ENCODE results near the gene PYGO2.

The PYGO2 gene

DNA sequence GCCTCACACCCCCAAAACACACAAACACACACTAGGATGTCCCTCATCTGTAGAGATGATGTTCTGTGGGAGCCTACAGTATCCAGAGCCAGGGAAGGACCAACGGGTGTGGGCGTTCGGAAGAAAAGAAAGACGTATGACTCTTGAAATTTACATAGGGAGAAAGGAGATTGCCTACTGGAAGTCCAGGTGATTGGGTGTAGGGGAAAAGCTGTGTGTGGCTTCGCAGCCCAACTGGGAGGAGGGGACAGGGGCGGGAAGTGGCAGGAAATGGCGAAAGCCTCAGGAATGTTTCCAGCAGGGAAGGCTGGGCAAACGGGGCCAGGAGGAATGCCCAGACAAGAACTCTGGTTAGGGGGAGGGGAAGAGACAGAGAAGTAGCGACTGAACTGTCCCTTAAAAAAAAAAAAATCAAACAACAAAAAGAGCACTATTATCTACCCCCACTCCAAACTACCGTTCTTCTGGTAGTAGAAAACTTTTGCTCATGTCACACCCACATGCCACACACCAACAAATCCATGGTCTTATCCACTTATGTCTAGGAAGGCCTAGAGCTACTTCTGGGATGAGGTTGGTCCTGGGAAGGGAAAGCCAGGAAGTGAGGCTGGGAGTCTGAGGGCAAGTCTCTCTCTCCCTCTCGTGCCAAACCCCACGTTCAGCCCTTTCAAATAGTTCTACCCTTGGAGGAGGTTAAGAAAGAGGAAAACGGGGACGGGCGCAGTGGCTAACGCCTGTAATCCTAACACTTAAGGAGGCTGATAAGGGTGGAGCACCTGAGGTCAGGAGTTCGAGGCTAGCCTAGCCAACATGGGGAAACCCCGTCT lies 11.1 kb upstream of the PYGO2 start:
- peak overlapping the region; percentile 96 for H3K18ac ChIP-seq (ENCODE audit: low read length)
- WGBS (ENCODE audit: extremely low coverage, insufficient coverage, insufficient read length) = no CpG with 5 or more reads among the region's 18 CpGs
- DNase-seq = peak; percentile 92 to 95

DNA sequence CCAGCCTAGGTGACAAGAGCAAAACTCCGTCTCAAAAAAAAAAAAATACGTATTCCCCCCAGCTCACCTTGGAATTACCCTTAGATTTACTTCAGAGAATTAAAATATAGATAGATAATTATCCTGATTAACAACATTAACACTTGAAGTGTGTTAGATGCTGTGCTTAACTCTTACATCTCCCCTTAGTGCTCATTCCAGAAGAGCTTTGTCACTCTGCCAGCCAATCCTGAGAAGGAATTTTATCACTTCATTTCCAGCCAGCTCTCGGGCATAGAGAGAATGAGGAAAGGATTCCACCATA lies 10.6 kb upstream of the PYGO2 start:
- Histone ChIP-seq H4K8ac (ENCODE audit: low read depth, low read length) (peak overlapping the region; percentile 58), H2AFZ (ENCODE audit: insufficient read depth, low read length, poor library complexity) (no peak overlapping the region), H3K36me3 (ENCODE audit: control insufficient read depth in 1 of 2, insufficient read depth in 2 of 2, low read length in 2 of 2) (peaks cover 14 to 20% of the 10 kb centered on the region in 2 experiments), H3K4me2 (ENCODE audit: low read length) (peak overlapping the region; percentile 71), H4K12ac (ENCODE audit: low read depth, low read length) (no peak overlapping the region), H3K9ac (ENCODE audit: low read length) (no peak overlapping the region), H3K9me3 (ENCODE audit: insufficient read depth, low read depth, low read length) (peaks cover 2% of the 10 kb centered on the region), H3K79me1 (ENCODE audit: low read length) (peaks cover 38% of the 10 kb centered on the region), H3K4me3 (ENCODE audit: low read depth, low read length) (no peak overlapping the region), H3K23ac (ENCODE audit: low read length) (no peak overlapping the region), H3K4me1 (ENCODE audit: control insufficient read depth in 1 of 2, insufficient read depth in 2 of 2, low read length in 2 of 2) (peaks cover 39 to 47% of the 10 kb centered on the region in 2 experiments), H2AK5ac (ENCODE audit: low read length) (peak overlapping the region; percentile 26), H3K4ac (ENCODE audit: low read depth, low read length) (peak overlapping the region; percentile 64), H2BK12ac (ENCODE audit: low read length) (peak overlapping the region; percentile 62), H3K27me3 (ENCODE audit: insufficient read depth, low read length) (no peaks in the 10 kb centered on the region), H2BK120ac (ENCODE audit: insufficient read depth, low read length, poor library complexity) (peak overlapping the region; percentile 80), H3K27ac (ENCODE audit: low read depth, low read length) (peak overlapping the region; percentile 100), H3K79me2 (ENCODE audit: control insufficient read depth, insufficient read depth, low read length, poor library complexity) (peaks cover 31% of the 10 kb centered on the region), H3K14ac (ENCODE audit: low read length) (peak overlapping the region; percentile 89), H3K18ac (ENCODE audit: low read length) (peak overlapping the region; percentile 88), H4K91ac (ENCODE audit: low read depth, low read length) (peak overlapping the region; percentile 87), H2BK5ac (ENCODE audit: low read depth, low read length, poor library complexity) (peak overlapping the region; percentile 92)
- no CpG with 5 or more reads among the region's 3 CpGs for WGBS (ENCODE audit: extremely low coverage, insufficient coverage, insufficient read length)
- DNase-seq = peak in 1 of 2 donors; percentile 76

More for the DNA sequence above, 11.1 kb upstream of the PYGO2 start:
- Histone ChIP-seq H3K14ac (ENCODE audit: low read length) (peak overlapping the region; percentile 97), H2AK5ac (ENCODE audit: low read length) (peak overlapping the region; percentile 91), H3K9ac (ENCODE audit: low read length) (peak overlapping the region; percentile 75), H3K79me1 (ENCODE audit: low read length) (peaks cover 37% of the 10 kb centered on the region), H3K23ac (ENCODE audit: low read length) (no peak overlapping the region), H2BK120ac (ENCODE audit: insufficient read depth, low read length, poor library complexity) (peak overlapping the region; percentile 97), H3K4me1 (ENCODE audit: control insufficient read depth in 1 of 2, insufficient read depth in 2 of 2, low read length in 2 of 2) (peaks cover 36 to 42% of the 10 kb centered on the region in 2 experiments), H2BK12ac (ENCODE audit: low read length) (peak overlapping the region; percentile 77), H3K27me3 (ENCODE audit: insufficient read depth, low read length) (no peaks in the 10 kb centered on the region), H4K91ac (ENCODE audit: low read depth, low read length) (peak overlapping the region; percentile 98), H2AFZ (ENCODE audit: insufficient read depth, low read length, poor library complexity) (no peak overlapping the region), H3K4me2 (ENCODE audit: low read length) (peak overlapping the region; percentile 71), H3K4ac (ENCODE audit: low read depth, low read length) (peak overlapping the region; percentile 97), H3K9me3 (ENCODE audit: insufficient read depth, low read depth, low read length) (no peaks in the 10 kb centered on the region), H3K79me2 (ENCODE audit: control insufficient read depth, insufficient read depth, low read length, poor library complexity) (peaks cover 31% of the 10 kb centered on the region), H4K12ac (ENCODE audit: low read depth, low read length) (peak overlapping the region; percentile 97), H3K27ac (ENCODE audit: low read depth, low read length) (peak overlapping the region; percentile 100), H2BK5ac (ENCODE audit: low read depth, low read length, poor library complexity) (peak overlapping the region; percentile 99), H3K4me3 (ENCODE audit: low read depth, low read length) (no peak overlapping the region), H3K36me3 (ENCODE audit: control insufficient read depth in 1 of 2, insufficient read depth in 2 of 2, low read length in 2 of 2) (peaks cover 8 to 15% of the 10 kb centered on the region in 2 experiments), H4K8ac (ENCODE audit: low read depth, low read length) (peak overlapping the region; percentile 97)

DNA sequence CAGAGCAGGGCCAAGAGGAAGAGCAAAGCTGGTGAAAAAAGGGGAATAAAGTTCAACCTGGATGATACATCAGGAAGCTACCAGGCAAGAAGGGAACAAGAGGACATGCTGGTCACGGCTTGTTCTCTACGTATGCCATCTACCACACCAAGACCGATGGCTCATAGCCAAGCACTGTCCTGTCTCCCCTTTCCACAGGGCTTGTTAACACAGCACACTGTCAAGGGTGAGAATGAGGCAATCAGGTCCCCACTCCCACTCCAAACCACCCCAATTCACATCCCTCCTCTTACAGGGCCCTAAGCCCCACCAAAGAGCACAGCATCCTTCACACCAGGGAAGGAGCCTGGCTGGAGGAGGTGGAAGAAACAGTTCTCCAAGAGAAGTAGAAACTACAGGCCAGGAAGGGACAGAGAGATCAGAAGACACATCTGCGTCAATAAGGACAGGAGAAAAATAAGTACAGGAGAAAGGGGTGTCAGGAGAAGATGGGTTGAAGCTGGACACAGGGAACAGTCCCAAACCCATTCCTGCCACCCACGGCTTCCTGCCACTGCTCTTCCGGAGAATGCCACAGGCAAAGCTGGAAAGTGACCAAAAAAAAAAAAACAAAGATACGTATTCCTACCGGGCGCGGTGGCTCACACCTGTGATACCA lies 9.9 kb upstream of the PYGO2 start:
- Histone ChIP-seq H3K14ac (ENCODE audit: low read length) (peak overlapping the region; percentile 14), H3K4ac (ENCODE audit: low read depth, low read length) (peak overlapping the region; percentile 46), H4K8ac (ENCODE audit: low read depth, low read length) (peak overlapping the region; percentile 3), H3K36me3 (ENCODE audit: control insufficient read depth in 1 of 2, insufficient read depth in 2 of 2, low read length in 2 of 2) (peaks cover 21 to 26% of the 10 kb centered on the region in 2 experiments), H2BK12ac (ENCODE audit: low read length) (peak overlapping the region; percentile 16), H2BK5ac (ENCODE audit: low read depth, low read length, poor library complexity) (peak overlapping the region; percentile 83), H3K18ac (ENCODE audit: low read length) (peak overlapping the region; percentile 7), H3K4me3 (ENCODE audit: low read depth, low read length) (no peak overlapping the region), H2BK120ac (ENCODE audit: insufficient read depth, low read length, poor library complexity) (peak overlapping the region; percentile 24), H3K4me2 (ENCODE audit: low read length) (peak overlapping the region; percentile 56), H4K12ac (ENCODE audit: low read depth, low read length) (peak overlapping the region; percentile 7), H3K27me3 (ENCODE audit: insufficient read depth, low read length) (no peaks in the 10 kb centered on the region), H3K9ac (ENCODE audit: low read length) (no peak overlapping the region), H3K79me1 (ENCODE audit: low read length) (peaks cover 38% of the 10 kb centered on the region), H3K23ac (ENCODE audit: low read length) (no peak overlapping the region), H3K27ac (ENCODE audit: low read depth, low read length) (peak overlapping the region; percentile 100), H2AFZ (ENCODE audit: insufficient read depth, low read length, poor library complexity) (peak overlapping the region; percentile 2), H3K4me1 (ENCODE audit: control insufficient read depth in 1 of 2, insufficient read depth in 2 of 2, low read length in 2 of 2) (peaks cover 39 to 47% of the 10 kb centered on the region in 2 experiments), H4K91ac (ENCODE audit: low read depth, low read length) (peak overlapping the region; percentile 51), H3K79me2 (ENCODE audit: control insufficient read depth, insufficient read depth, low read length, poor library complexity) (peaks cover 31% of the 10 kb centered on the region), H3K9me3 (ENCODE audit: insufficient read depth, low read depth, low read length) (peaks cover 2% of the 10 kb centered on the region), H2AK5ac (ENCODE audit: low read length) (peak overlapping the region; percentile 11)
- peak; percentile 59 to 66 for DNase-seq
- WGBS (ENCODE audit: extremely low coverage, insufficient coverage, insufficient read length) = no CpG with 5 or more reads among the region's 10 CpGs

- peak within 1 kb of the TSS; percentile 54 for H2BK120ac ChIP-seq (ENCODE audit: insufficient read depth, low read length, poor library complexity)
- peak within 1 kb of the TSS; percentile 100 for H3K27ac ChIP-seq (ENCODE audit: low read depth, low read length)
- peak within 1 kb of the TSS; percentile 8 for H2AFZ ChIP-seq (ENCODE audit: insufficient read depth, low read length, poor library complexity)
- peak within 1 kb of the TSS; percentile 82 for H4K91ac ChIP-seq (ENCODE audit: low read depth, low read length)
- H3K4me1 ChIP-seq (ENCODE audit: control insufficient read depth in 1 of 2, insufficient read depth in 2 of 2, low read length in 2 of 2) = peaks cover 39 to 47% of the 10 kb centered on the region in 2 experiments
- peak within 1 kb of the TSS; percentile 76 for H3K9ac ChIP-seq (ENCODE audit: low read length)
- H3K9me3 ChIP-seq (ENCODE audit: insufficient read depth, low read depth, low read length) = peaks cover 2% of the 10 kb centered on the region
- peak within 1 kb of the TSS; percentile 80 for H3K4ac ChIP-seq (ENCODE audit: low read depth, low read length)
- peak within 1 kb of the TSS; percentile 79 for H3K4me2 ChIP-seq (ENCODE audit: low read length)
- no peak within 1 kb of the TSS for H3K23ac ChIP-seq (ENCODE audit: low read length)
- peak within 1 kb of the TSS; percentile 85 for H3K18ac ChIP-seq (ENCODE audit: low read length)
- peak within 1 kb of the TSS; percentile 78 for H3K14ac ChIP-seq (ENCODE audit: low read length)
- no peaks in the 10 kb centered on the region for H3K27me3 ChIP-seq (ENCODE audit: insufficient read depth, low read length)
- H3K79me1 ChIP-seq (ENCODE audit: low read length) = peaks cover 38% of the 10 kb centered on the region
- WGBS (ENCODE audit: extremely low coverage, insufficient coverage, insufficient read length) = no CpG with 5 or more reads among the region's 15 CpGs
- peak within 1 kb of the TSS; percentile 37 for H2BK12ac ChIP-seq (ENCODE audit: low read length)
- H2AK5ac ChIP-seq (ENCODE audit: low read length) = peak within 1 kb of the TSS; percentile 33
- H4K8ac ChIP-seq (ENCODE audit: low read depth, low read length) = peak within 1 kb of the TSS; percentile 73
- H3K79me2 ChIP-seq (ENCODE audit: control insufficient read depth, insufficient read depth, low read length, poor library complexity) = peaks cover 28% of the 10 kb centered on the region
- DNase-seq = peak; percentile 60 to 64
- H3K4me3 ChIP-seq (ENCODE audit: low read depth, low read length) = peak within 1 kb of the TSS; percentile 49
- peaks cover 28 to 32% of the 10 kb centered on the region in 2 experiments for H3K36me3 ChIP-seq (ENCODE audit: control insufficient read depth in 1 of 2, insufficient read depth in 2 of 2, low read length in 2 of 2)
- peak within 1 kb of the TSS; percentile 83 for H2BK5ac ChIP-seq (ENCODE audit: low read depth, low read length, poor library complexity)
- H4K12ac ChIP-seq (ENCODE audit: low read depth, low read length) = peak within 1 kb of the TSS; percentile 33
Observed at GRCh38 chr1:154970631-154971340, 9.2 kb upstream of the PYGO2 start, which contains the start of gene SHC1. SHC1 (minus strand) TSS chr1:154970747; CDS start chr1:154970526, 221 bp downstream.

All from trophoblast cell (in vitro differentiated cells and primary cell).